Type B pancreatic cell (in vitro differentiated cells): ENCODE measurements around the gene SHANK1. TPM values are rescaled to one million over a fixed set of nuclear protein-coding genes. Genes with fewer than 3 reads are reported as not detected.

ENCODE experiments used
- DNase-seq: peaks from one replicate; pipeline ENCODE4 v3.0.0; 2021; ENCODE audit warnings: mixed read lengths; ENCODE audit not compliant: unreplicated experiment; ENCODE audit errors: extremely low spot score
- H3K27ac Mint-ChIP-seq: 2 replicates; pipeline ENCODE4 v1.8.0; 2021; ENCODE audit warnings: mild to moderate bottlenecking, mixed read lengths
- H3K27me3 Mint-ChIP-seq: 2 replicates; pipeline ENCODE4 v1.8.0; 2021; ENCODE audit warnings: mixed read lengths
- H3K36me3 Mint-ChIP-seq: 2 replicates; pipeline ENCODE4 v1.8.0; 2021; ENCODE audit warnings: mixed read lengths
- H3K4me1 Mint-ChIP-seq: one replicate; pipeline ENCODE4 v1.8.0; 2021; ENCODE audit warnings: mixed read lengths; ENCODE audit not compliant: unreplicated experiment
- H3K4me3 Mint-ChIP-seq: 2 replicates; pipeline ENCODE4 v1.8.0; 2021; ENCODE audit warnings: mild to moderate bottlenecking, mixed read lengths
- H3K9me3 Mint-ChIP-seq: 2 replicates; pipeline ENCODE4 v1.8.0; 2021; ENCODE audit warnings: mixed read lengths
- CTCF ChIP-seq: fragments of 200-600 bp; sonication (generic); conservative IDR thresholded peaks from 2 replicates; pipeline ENCODE4 v1.5.0; 2021; ENCODE audit warnings: antibody characterized with exemption, mild to moderate bottlenecking
- total RNA-seq: library from RNA; stranded (reverse); gene quantifications from 2 replicates; pipeline ENCODE4 v1.2.1, GENCODE V29; 2021; ENCODE audit warnings: low replicate concordance

The SHANK1 gene
- total RNA-seq, 1 donor from 2014 or later, result 7.8 TPM

GRCh38 chr19:50677636-50678035, 42.0 kb downstream of the SHANK1 start:
- Mint-ChIP-seq H3K4me3 (no peak overlapping the region), H3K36me3 (no peaks in the 10 kb centered on the region), H3K27ac (no peak overlapping the region), H3K27me3 (peaks cover 77% of the 10 kb centered on the region), H3K4me1 (no peaks in the 10 kb centered on the region), H3K9me3 (no peaks in the 10 kb centered on the region)
- DNase-seq, result no peak
- TF ChIP-seq CTCF, result no peak

GRCh38 chr19:50676625-50677197, 42.9 kb downstream of the SHANK1 start:
- H3K9me3 Mint-ChIP-seq, result no peaks in the 10 kb centered on the region
- DNase-seq, result no peak
- no peaks in the 10 kb centered on the region for H3K36me3 Mint-ChIP-seq
- no peak overlapping the region for H3K4me3 Mint-ChIP-seq
- H3K27ac Mint-ChIP-seq, result no peak overlapping the region
- no peaks in the 10 kb centered on the region for H3K4me1 Mint-ChIP-seq
- peaks cover 75% of the 10 kb centered on the region for H3K27me3 Mint-ChIP-seq
- no peak for TF ChIP-seq CTCF

GRCh38 chr19:50673118-50673517, 46.5 kb downstream of the SHANK1 start:
- Mint-ChIP-seq H3K27me3 (peaks cover 74% of the 10 kb centered on the region), H3K4me1 (peaks cover 7% of the 10 kb centered on the region), H3K27ac (no peak overlapping the region), H3K36me3 (no peaks in the 10 kb centered on the region), H3K4me3 (no peak overlapping the region), H3K9me3 (no peaks in the 10 kb centered on the region)
- DNase-seq, result no peak
- no peak for TF ChIP-seq CTCF

GRCh38 chr19:50670102-50670380, 49.6 kb downstream of the SHANK1 start:
- no peaks in the 10 kb centered on the region for H3K9me3 Mint-ChIP-seq
- no peak overlapping the region for H3K4me3 Mint-ChIP-seq
- H3K4me1 Mint-ChIP-seq, result peaks cover 7% of the 10 kb centered on the region
- H3K27ac Mint-ChIP-seq, result no peak overlapping the region
- TF ChIP-seq CTCF, result no peak
- H3K36me3 Mint-ChIP-seq, result no peaks in the 10 kb centered on the region
- peaks cover 66% of the 10 kb centered on the region for H3K27me3 Mint-ChIP-seq
- no peak for DNase-seq

GRCh38 chr19:50669302-50670101, 50.1 kb downstream of the SHANK1 start:
- Mint-ChIP-seq H3K27ac (no peak overlapping the region), H3K4me1 (peaks cover 7% of the 10 kb centered on the region), H3K4me3 (no peak overlapping the region), H3K27me3 (peaks cover 68% of the 10 kb centered on the region), H3K36me3 (no peaks in the 10 kb centered on the region), H3K9me3 (no peaks in the 10 kb centered on the region)
- no peak for DNase-seq
- peak; percentile 88 for TF ChIP-seq CTCF
